GM23338 (cell line): ENCODE measurements around the gene NUP205. TPM values are rescaled to one million over a fixed set of nuclear protein-coding genes. Genes with fewer than 3 reads are reported as not detected.

Experiments used
- ATAC-seq: fragments of 200-7000 bp; cut with Tn5 transposase; 3 replicates; pipeline ENCODE4 v1.9.1; 2020
- DNase-seq: peaks from one replicate; pipeline ENCODE4 v3.0.0-alpha.2; 2015; ENCODE audit warnings: low spot score
- H2AFZ ChIP-seq: fragments of 200-600 bp; sonication (generic); 2 replicates; pipeline ENCODE4 v1.8.0; 2016; ENCODE audit warnings: antibody characterized with exemption, mild to moderate bottlenecking, moderate library complexity
- H3F3A ChIP-seq: fragments of 200-600 bp; sonication (generic); replicated peaks from 2 replicates; pipeline ENCODE4 v1.8.0; 2017; ENCODE audit warnings: antibody characterized with exemption, mixed run types, low read depth
- H3K27ac ChIP-seq: fragments of 200-600 bp; sonication (generic); 2 replicates; pipeline ENCODE4 v1.6.1; 2016; ENCODE audit warnings: low read depth
- H3K27me3 ChIP-seq: fragments of 200-600 bp; sonication (generic); 2 replicates; pipeline ENCODE4 v1.8.0; 2016; ENCODE audit warnings: mild to moderate bottlenecking, mixed run types, moderate library complexity; ENCODE audit not compliant: insufficient read depth
- H3K36me3 ChIP-seq: fragments of 200-600 bp; sonication (generic); 2 replicates; pipeline ENCODE4 v1.8.0; 2016; ENCODE audit warnings: mild to moderate bottlenecking; ENCODE audit not compliant: insufficient read depth
- H3K4me1 ChIP-seq: fragments of 200-600 bp; sonication (generic); 2 replicates; pipeline ENCODE4 v1.8.0; 2016; ENCODE audit warnings: mild to moderate bottlenecking, moderate library complexity; ENCODE audit not compliant: insufficient read depth
- H3K4me2 ChIP-seq: fragments of 200-600 bp; sonication (generic); 2 replicates; pipeline ENCODE4 v1.7.1; 2017; ENCODE audit warnings: mixed run types
- H3K4me3 ChIP-seq: fragments of 200-600 bp; sonication (generic); 2 replicates; pipeline ENCODE4 v1.6.1; 2016; ENCODE audit warnings: mixed run types
- H3K79me2 ChIP-seq: fragments of 200-600 bp; sonication (generic); replicated peaks from 2 replicates; pipeline ENCODE4 v1.8.0; 2017; ENCODE audit warnings: mild to moderate bottlenecking; ENCODE audit not compliant: insufficient read depth
- H3K9me2 ChIP-seq: fragments of 200-600 bp; sonication (generic); 2 replicates; pipeline ENCODE4 v1.8.0; 2017; ENCODE audit not compliant: insufficient read depth
- H4K20me1 ChIP-seq: fragments of 200-600 bp; sonication (generic); replicated peaks from 2 replicates; pipeline ENCODE4 v1.8.0; 2017; ENCODE audit warnings: mild to moderate bottlenecking; ENCODE audit not compliant: insufficient read depth
- H3K27ac Mint-ChIP-seq: 2 replicates; pipeline ENCODE4 v1.8.0; 2020; ENCODE audit warnings: inconsistent platforms, mild to moderate bottlenecking, moderate library complexity, mixed read lengths
- H3K27me3 Mint-ChIP-seq: 3 replicates; pipeline ENCODE4 v1.8.0; 2022; ENCODE audit warnings: low read depth, mild to moderate bottlenecking, moderate library complexity, mixed read lengths, inconsistent platforms; ENCODE audit not compliant: insufficient read depth, poor library complexity
- H3K36me3 Mint-ChIP-seq: 3 replicates; pipeline ENCODE4 v1.8.0; 2021; ENCODE audit warnings: low read depth, mild to moderate bottlenecking, inconsistent platforms, moderate library complexity, mixed read lengths
- H3K4me1 Mint-ChIP-seq: 3 replicates; pipeline ENCODE4 v1.8.0; 2020; ENCODE audit warnings: mild to moderate bottlenecking, inconsistent platforms, mixed read lengths
- H3K4me3 Mint-ChIP-seq: 3 replicates; pipeline ENCODE4 v1.8.0; 2021; ENCODE audit warnings: moderate library complexity, mild to moderate bottlenecking, inconsistent platforms, mixed read lengths
- H3K9me3 Mint-ChIP-seq: 3 replicates; pipeline ENCODE4 v1.8.0; 2020; ENCODE audit warnings: moderate library complexity, mild to moderate bottlenecking, inconsistent platforms, mixed read lengths
- CREB1 ChIP-seq: fragments of 250-450 bp; sonication (Bioruptor Pico); IDR thresholded peaks from 2 replicates; pipeline ENCODE4 v1.5.0; 2020; ENCODE audit warnings: low read depth, mild to moderate bottlenecking, moderate library complexity
- EZH2 ChIP-seq: fragments of 200-600 bp; sonication (generic); IDR thresholded peaks from one replicate; pipeline ENCODE4 v1.8.0; 2017; ENCODE audit warnings: antibody characterized with exemption, mild to moderate bottlenecking, low read depth; ENCODE audit not compliant: unreplicated experiment
- NANOG ChIP-seq: IDR thresholded peaks from 2 replicates; pipeline ENCODE4 v1.6.1; 2016; ENCODE audit warnings: antibody characterized with exemption, borderline replicate concordance
- POLR2AphosphoS5 ChIP-seq: IDR thresholded peaks from 2 replicates; pipeline ENCODE4 v1.6.1; 2016; ENCODE audit warnings: antibody characterized with exemption, low read depth
- STAT1 ChIP-seq: IDR thresholded peaks from one replicate; pipeline ENCODE4 v1.6.1; 2016; ENCODE audit warnings: antibody characterized with exemption; ENCODE audit not compliant: unreplicated experiment
- ZNF114 ChIP-seq: fragments of 250-450 bp; sonication (Bioruptor Pico); IDR thresholded peaks from 2 replicates; pipeline ENCODE4 v1.5.0; 2020; ENCODE audit warnings: mild to moderate bottlenecking, moderate library complexity
- polyA plus RNA-seq: library from polyadenylated mRNA; unstranded; fragments of >200 nt; fragmentation: Nextera tagmentation; extraction: Ambion mirVana; gene quantifications from 2 replicates; pipeline ENCODE4 v1.2.1, GENCODE V29; 2016
- total RNA-seq: library from RNA; depleted of rRNA; stranded (reverse); fragments of >200 nt; shearing (Covaris generic); gene quantifications from 2 replicates; pipeline ENCODE4 v1.2.3, GENCODE V29; 2014
- TF ChIP-seq, protein P1 (sequence below): IDR thresholded peaks from 2 replicates; pipeline ENCODE4 v1.6.1; 2016; ENCODE audit warnings: antibody characterized with exemption
- TF ChIP-seq, protein P2 (sequence below): fragments of 250-450 bp; sonication (Bioruptor Pico); IDR thresholded peaks from 2 replicates; pipeline ENCODE4 v1.5.0; 2020; ENCODE audit warnings: mild to moderate bottlenecking, moderate library complexity
- TF ChIP-seq, protein P3 (sequence below), 2 experiments: fragments of 200-600 bp in 1 of 2; sonication (generic) in 1 of 2; conservative IDR thresholded peaks; 2 replicates each; pipeline versions ENCODE4 v1.5.1 to v1.6.1; 2016 to 2017; ENCODE audit warnings: antibody characterized with exemption in 2 of 2, low read depth in 2 of 2, mild to moderate bottlenecking in 2 of 2, moderate library complexity in 1 of 2

The NUP205 gene
- total and polyA plus RNA-seq, 2 experiments from 2014 or later = 150 to 212 TPM

DNA sequence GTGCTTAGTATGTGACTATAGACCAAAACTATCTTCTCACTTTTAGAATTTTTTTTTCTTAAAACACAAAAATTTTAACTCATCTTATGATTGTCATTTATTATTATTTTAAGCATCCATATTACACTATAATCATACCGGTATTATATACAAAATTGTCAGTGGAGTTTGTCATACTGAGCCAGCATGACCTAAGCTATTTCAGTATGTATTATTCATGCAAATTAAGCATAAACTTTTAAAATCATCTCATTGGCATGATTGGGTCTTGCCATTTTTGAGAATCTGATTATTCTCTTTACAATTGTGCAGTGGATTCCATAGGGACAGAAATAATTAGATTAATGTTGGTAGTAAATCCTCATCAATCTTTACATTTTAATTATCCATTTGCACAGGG, 58.4 kb downstream of the NUP205 start:
- Mint-ChIP-seq H3K36me3 (peaks cover 68% of the 10 kb centered on the region), H3K9me3 (no peaks in the 10 kb centered on the region), H3K27me3 (no peaks in the 10 kb centered on the region), H3K4me3 (no peak overlapping the region), H3K4me1 (no peaks in the 10 kb centered on the region), H3K27ac (no peak overlapping the region)
- Histone ChIP-seq H3F3A (peaks cover 3% of the 10 kb centered on the region; the same call in 1 of the 2 replicates), H3K27me3 (no peaks in the 10 kb centered on the region), H3K9me2 (no peaks in the 10 kb centered on the region), H3K79me2 (no peaks in the 10 kb centered on the region; the same call in 1 of the 2 replicates), H3K4me2 (no peak overlapping the region), H2AFZ (no peak overlapping the region), H3K27ac (no peak overlapping the region), H4K20me1 (no peaks in the 10 kb centered on the region; the same call in none of the 2 replicates), H3K4me1 (no peaks in the 10 kb centered on the region), H3K4me3 (no peak overlapping the region), H3K36me3 (peaks cover 70% of the 10 kb centered on the region)
- DNase-seq (no peak), ATAC-seq (no peak)
- TF ChIP-seq STAT1 (no peak), CREB1 (CRISPR knock-in tag) (no peak), POLR2AphosphoS5 (no peak), NANOG (no peak), EZH2 (no peak), ZNF114 (CRISPR knock-in tag) (no peak)
- TF ChIP-seq, protein P1, sequence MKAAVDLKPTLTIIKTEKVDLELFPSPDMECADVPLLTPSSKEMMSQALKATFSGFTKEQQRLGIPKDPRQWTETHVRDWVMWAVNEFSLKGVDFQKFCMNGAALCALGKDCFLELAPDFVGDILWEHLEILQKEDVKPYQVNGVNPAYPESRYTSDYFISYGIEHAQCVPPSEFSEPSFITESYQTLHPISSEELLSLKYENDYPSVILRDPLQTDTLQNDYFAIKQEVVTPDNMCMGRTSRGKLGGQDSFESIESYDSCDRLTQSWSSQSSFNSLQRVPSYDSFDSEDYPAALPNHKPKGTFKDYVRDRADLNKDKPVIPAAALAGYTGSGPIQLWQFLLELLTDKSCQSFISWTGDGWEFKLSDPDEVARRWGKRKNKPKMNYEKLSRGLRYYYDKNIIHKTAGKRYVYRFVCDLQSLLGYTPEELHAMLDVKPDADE = no peak
- TF ChIP-seq, protein P2, sequence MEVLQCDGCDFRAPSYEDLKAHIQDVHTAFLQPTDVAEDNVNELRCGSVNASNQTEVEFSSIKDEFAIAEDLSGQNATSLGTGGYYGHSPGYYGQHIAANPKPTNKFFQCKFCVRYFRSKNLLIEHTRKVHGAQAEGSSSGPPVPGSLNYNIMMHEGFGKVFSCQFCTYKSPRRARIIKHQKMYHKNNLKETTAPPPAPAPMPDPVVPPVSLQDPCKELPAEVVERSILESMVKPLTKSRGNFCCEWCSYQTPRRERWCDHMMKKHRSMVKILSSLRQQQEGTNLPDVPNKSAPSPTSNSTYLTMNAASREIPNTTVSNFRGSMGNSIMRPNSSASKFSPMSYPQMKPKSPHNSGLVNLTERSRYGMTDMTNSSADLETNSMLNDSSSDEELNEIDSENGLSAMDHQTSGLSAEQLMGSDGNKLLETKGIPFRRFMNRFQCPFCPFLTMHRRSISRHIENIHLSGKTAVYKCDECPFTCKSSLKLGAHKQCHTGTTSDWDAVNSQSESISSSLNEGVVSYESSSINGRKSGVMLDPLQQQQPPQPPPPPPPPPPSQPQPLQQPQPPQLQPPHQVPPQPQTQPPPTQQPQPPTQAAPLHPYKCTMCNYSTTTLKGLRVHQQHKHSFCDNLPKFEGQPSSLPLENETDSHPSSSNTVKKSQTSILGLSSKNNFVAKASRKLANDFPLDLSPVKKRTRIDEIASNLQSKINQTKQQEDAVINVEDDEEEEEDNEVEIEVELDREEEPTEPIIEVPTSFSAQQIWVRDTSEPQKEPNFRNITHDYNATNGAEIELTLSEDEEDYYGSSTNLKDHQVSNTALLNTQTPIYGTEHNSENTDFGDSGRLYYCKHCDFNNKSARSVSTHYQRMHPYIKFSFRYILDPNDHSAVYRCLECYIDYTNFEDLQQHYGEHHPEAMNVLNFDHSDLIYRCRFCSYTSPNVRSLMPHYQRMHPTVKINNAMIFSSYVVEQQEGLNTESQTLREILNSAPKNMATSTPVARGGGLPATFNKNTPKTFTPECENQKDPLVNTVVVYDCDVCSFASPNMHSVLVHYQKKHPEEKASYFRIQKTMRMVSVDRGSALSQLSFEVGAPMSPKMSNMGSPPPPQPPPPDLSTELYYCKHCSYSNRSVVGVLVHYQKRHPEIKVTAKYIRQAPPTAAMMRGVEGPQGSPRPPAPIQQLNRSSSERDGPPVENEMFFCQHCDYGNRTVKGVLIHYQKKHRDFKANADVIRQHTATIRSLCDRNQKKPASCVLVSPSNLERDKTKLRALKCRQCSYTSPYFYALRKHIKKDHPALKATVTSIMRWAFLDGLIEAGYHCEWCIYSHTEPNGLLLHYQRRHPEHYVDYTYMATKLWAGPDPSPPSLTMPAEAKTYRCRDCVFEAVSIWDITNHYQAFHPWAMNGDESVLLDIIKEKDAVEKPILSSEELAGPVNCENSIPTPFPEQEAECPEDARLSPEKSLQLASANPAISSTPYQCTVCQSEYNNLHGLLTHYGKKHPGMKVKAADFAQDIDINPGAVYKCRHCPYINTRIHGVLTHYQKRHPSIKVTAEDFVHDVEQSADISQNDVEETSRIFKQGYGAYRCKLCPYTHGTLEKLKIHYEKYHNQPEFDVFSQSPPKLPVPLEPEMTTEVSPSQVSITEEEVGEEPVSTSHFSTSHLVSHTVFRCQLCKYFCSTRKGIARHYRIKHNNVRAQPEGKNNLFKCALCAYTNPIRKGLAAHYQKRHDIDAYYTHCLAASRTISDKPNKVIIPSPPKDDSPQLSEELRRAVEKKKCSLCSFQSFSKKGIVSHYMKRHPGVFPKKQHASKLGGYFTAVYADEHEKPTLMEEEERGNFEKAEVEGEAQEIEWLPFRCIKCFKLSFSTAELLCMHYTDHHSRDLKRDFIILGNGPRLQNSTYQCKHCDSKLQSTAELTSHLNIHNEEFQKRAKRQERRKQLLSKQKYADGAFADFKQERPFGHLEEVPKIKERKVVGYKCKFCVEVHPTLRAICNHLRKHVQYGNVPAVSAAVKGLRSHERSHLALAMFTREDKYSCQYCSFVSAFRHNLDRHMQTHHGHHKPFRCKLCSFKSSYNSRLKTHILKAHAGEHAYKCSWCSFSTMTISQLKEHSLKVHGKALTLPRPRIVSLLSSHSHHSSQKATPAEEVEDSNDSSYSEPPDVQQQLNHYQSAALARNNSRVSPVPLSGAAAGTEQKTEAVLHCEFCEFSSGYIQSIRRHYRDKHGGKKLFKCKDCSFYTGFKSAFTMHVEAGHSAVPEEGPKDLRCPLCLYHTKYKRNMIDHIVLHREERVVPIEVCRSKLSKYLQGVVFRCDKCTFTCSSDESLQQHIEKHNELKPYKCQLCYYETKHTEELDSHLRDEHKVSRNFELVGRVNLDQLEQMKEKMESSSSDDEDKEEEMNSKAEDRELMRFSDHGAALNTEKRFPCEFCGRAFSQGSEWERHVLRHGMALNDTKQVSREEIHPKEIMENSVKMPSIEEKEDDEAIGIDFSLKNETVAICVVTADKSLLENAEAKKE (CRISPR knock-in tag) = no peak
- TF ChIP-seq, protein P3, sequence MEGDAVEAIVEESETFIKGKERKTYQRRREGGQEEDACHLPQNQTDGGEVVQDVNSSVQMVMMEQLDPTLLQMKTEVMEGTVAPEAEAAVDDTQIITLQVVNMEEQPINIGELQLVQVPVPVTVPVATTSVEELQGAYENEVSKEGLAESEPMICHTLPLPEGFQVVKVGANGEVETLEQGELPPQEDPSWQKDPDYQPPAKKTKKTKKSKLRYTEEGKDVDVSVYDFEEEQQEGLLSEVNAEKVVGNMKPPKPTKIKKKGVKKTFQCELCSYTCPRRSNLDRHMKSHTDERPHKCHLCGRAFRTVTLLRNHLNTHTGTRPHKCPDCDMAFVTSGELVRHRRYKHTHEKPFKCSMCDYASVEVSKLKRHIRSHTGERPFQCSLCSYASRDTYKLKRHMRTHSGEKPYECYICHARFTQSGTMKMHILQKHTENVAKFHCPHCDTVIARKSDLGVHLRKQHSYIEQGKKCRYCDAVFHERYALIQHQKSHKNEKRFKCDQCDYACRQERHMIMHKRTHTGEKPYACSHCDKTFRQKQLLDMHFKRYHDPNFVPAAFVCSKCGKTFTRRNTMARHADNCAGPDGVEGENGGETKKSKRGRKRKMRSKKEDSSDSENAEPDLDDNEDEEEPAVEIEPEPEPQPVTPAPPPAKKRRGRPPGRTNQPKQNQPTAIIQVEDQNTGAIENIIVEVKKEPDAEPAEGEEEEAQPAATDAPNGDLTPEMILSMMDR (conservative IDR thresholded peaks at IDR 0.05; ENCODE audit: low read depth in 2 of 2) = no peak
